Fibroblast of lung (primary cell): ENCODE data around the gene DNAJC6. TPM values are rescaled to one million over a fixed set of nuclear protein-coding genes. Genes with fewer than 3 reads are reported as not detected.

Experiments
- DNase-seq, 2 donors: peaks; one replicate each; pipeline versions ENCODE4 v3.0.0 to v3.0.0-alpha.2; 2010; ENCODE audit warnings: low read depth in 2 of 2
- H2AFZ ChIP-seq: 2 replicates; pipeline ENCODE4 v1.5.1; 2012; ENCODE audit warnings: low read length, control low read depth, inconsistent platforms
- H3K27ac ChIP-seq: 2 replicates; pipeline ENCODE4 v1.5.1; 2011; ENCODE audit warnings: low read length, control low read depth; ENCODE audit not compliant: insufficient read depth
- H3K27me3 ChIP-seq: 2 replicates; pipeline ENCODE4 v1.5.1; 2011; ENCODE audit warnings: mild to moderate bottlenecking, low read length; ENCODE audit not compliant: control insufficient read depth, insufficient read depth
- H3K36me3 ChIP-seq: 2 replicates; pipeline ENCODE4 v1.5.1; 2011; ENCODE audit warnings: low read length; ENCODE audit not compliant: control insufficient read depth, insufficient read depth
- H3K4me1 ChIP-seq: 2 replicates; pipeline ENCODE4 v1.5.1; 2011; ENCODE audit warnings: low read length; ENCODE audit not compliant: control insufficient read depth, insufficient read depth; ENCODE audit errors: extremely low read depth
- H3K4me2 ChIP-seq: 2 replicates; pipeline ENCODE4 v1.5.1; 2011; ENCODE audit warnings: low read length, control low read depth; ENCODE audit not compliant: insufficient read depth; ENCODE audit errors: extremely low read depth
- H3K4me3 ChIP-seq, 4 experiments: fragments of 200-600 bp in 1 of 4; sonication (generic) in 1 of 4; replicated peaks in 1 of 4; 2 replicates each; pipeline ENCODE4 v1.5.1; 2011 to 2016; ENCODE audit warnings: low read length in 4 of 4, low read depth in 3 of 4, mild to moderate bottlenecking in 3 of 4, control low read depth in 2 of 4, inconsistent platforms in 1 of 4, mixed read lengths in 1 of 4; ENCODE audit not compliant: insufficient read depth in 1 of 4; ENCODE audit errors: control extremely low read depth in 1 of 4
- H3K79me2 ChIP-seq: 2 replicates; pipeline ENCODE4 v1.5.1; 2012; ENCODE audit warnings: mild to moderate bottlenecking, low read length, inconsistent platforms; ENCODE audit not compliant: control insufficient read depth, insufficient read depth
- H3K9ac ChIP-seq: 2 replicates; pipeline ENCODE4 v1.5.1; 2011; ENCODE audit warnings: mild to moderate bottlenecking, low read length, control low read depth; ENCODE audit not compliant: insufficient read depth
- H3K9me3 ChIP-seq: 2 replicates; pipeline ENCODE4 v1.5.1; 2012; ENCODE audit warnings: low read depth, low read length; ENCODE audit not compliant: control insufficient read depth, insufficient read depth
- H4K20me1 ChIP-seq: 2 replicates; pipeline ENCODE4 v1.5.1; 2011; ENCODE audit warnings: low read length; ENCODE audit not compliant: control insufficient read depth, insufficient read depth; ENCODE audit errors: extremely low read depth
- EZH2 ChIP-seq: IDR thresholded peaks from 2 replicates; pipeline ENCODE4 v1.5.1; 2012; ENCODE audit warnings: low read length, control low read depth, mild to moderate bottlenecking; ENCODE audit errors: missing control alignments
- polyA plus RNA-seq, 2 donors: library from polyadenylated mRNA; depleted of rRNA in 1 of 2; stranded (reverse) in 1 of 2; unstranded in 1 of 2; fragments of >200 nt; gene quantifications; 2 replicates each; pipeline ENCODE4 v1.2.1, GENCODE V29; 2011 to 2012; ENCODE audit warnings: missing spikeins in 1 of 2
- total RNA-seq: library from RNA; depleted of rRNA; stranded (reverse); fragments of >200 nt; gene quantifications from 2 replicates; pipeline ENCODE4 v1.2.1, GENCODE V29; 2014
- TF ChIP-seq, protein P1 (sequence below), 2 donors: IDR thresholded peaks in 1 of 2; conservative IDR thresholded peaks in 1 of 2; 1 replicate in 1 of 2; 2 replicates in 1 of 2; pipeline ENCODE4 v1.5.1; 2011 to 2012; ENCODE audit warnings: low read length in 2 of 2, control low read depth in 1 of 2, inconsistent platforms in 1 of 2, low read depth in 1 of 2, mild to moderate bottlenecking in 1 of 2

Gene DNAJC6
- total and polyA plus RNA-seq, 2 donors (not counting 1 experiment from before 2014, with no cell fraction given), result 0.33 to 0.98 TPM

DNA sequence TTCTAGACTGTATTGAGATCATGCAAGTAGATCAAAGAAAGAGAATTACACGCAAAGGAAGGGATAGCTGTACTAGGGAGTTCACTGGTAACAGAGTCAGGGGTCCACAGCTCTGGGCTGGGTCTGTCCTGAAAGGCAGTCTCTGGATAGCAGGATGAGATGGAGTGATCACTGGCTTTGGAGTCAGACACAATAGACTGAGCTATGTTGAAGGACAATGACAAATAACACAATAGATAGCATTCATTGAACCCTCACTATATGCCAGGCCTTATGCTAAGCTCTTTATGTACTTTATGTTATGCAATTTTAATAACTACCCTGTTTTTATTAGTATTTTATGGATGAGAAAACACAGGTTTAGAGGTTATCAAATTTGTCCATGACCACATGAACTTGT lies 10.0 kb upstream of the DNAJC6 start:
- Histone ChIP-seq H3K79me2 (no peaks in the 10 kb centered on the region), H3K4me1 (no peaks in the 10 kb centered on the region), H2AFZ (no peak overlapping the region), H3K27me3 (no peaks in the 10 kb centered on the region), H3K4me3 (no peak overlapping the region), H3K4me2 (no peak overlapping the region), H3K9ac (no peak overlapping the region), H3K9me3 (no peaks in the 10 kb centered on the region), H3K27ac (no peak overlapping the region), H3K36me3 (no peaks in the 10 kb centered on the region), H4K20me1 (no peaks in the 10 kb centered on the region)
- no peak for TF ChIP-seq EZH2
- TF ChIP-seq, protein P1, sequence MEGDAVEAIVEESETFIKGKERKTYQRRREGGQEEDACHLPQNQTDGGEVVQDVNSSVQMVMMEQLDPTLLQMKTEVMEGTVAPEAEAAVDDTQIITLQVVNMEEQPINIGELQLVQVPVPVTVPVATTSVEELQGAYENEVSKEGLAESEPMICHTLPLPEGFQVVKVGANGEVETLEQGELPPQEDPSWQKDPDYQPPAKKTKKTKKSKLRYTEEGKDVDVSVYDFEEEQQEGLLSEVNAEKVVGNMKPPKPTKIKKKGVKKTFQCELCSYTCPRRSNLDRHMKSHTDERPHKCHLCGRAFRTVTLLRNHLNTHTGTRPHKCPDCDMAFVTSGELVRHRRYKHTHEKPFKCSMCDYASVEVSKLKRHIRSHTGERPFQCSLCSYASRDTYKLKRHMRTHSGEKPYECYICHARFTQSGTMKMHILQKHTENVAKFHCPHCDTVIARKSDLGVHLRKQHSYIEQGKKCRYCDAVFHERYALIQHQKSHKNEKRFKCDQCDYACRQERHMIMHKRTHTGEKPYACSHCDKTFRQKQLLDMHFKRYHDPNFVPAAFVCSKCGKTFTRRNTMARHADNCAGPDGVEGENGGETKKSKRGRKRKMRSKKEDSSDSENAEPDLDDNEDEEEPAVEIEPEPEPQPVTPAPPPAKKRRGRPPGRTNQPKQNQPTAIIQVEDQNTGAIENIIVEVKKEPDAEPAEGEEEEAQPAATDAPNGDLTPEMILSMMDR (conservative IDR thresholded peaks at IDR 0.05 in 1 of 2, IDR thresholded peaks at IDR 0.05 in 1 of 2; ENCODE audit: low read depth in 1 of 2, low read length in 2 of 2), result no peak
- DNase-seq, result no peak

GRCh38 chr1:65308781-65309303 lies 501 bp upstream of the DNAJC6 start:
- H3K79me2 ChIP-seq, result no peaks in the 10 kb centered on the region
- H3K27me3 ChIP-seq, result peaks cover 10% of the 10 kb centered on the region
- no peak for DNase-seq
- no peaks in the 10 kb centered on the region for H3K9me3 ChIP-seq
- H2AFZ ChIP-seq, result no peak overlapping the region
- no peaks in the 10 kb centered on the region for H4K20me1 ChIP-seq
- no peak overlapping the region for H3K4me3 ChIP-seq
- H3K27ac ChIP-seq, result no peak overlapping the region
- TF ChIP-seq EZH2, result no peak
- TF ChIP-seq, protein P1 (conservative IDR thresholded peaks at IDR 0.05 in 1 of 2, IDR thresholded peaks at IDR 0.05 in 1 of 2; ENCODE audit: low read depth in 1 of 2, low read length in 2 of 2), result no peak
- H3K9ac ChIP-seq, result no peak overlapping the region
- H3K36me3 ChIP-seq, result no peaks in the 10 kb centered on the region
- H3K4me2 ChIP-seq, result no peak overlapping the region
- no peaks in the 10 kb centered on the region for H3K4me1 ChIP-seq

DNA sequence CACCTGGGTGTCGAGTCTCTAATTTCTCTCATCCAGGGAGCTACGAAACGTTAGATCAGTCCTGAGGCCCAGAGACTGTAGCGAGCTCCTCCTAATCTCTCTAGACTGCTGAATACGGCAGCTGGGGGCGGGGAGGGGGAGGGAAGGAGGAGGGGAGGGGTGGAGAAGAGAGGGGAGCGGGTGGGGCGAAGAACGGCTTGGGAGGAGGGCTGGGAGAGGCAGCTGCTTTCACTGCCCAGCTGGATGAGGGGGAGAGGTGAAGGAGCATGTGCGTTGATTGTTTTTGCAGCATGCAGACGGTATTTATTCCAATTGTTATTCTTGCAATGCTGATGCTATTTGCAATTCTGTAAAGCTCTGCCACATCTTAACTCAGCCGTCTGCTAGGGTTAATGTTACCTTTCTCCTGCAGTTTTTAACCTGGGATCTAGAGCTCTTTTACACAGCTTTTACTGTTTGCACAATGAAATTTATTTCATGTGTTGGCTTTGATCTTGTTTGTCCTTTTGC lies 790 bp downstream of the DNAJC6 start:
- no peak overlapping the region for H2AFZ ChIP-seq
- TF ChIP-seq, protein P1 (conservative IDR thresholded peaks at IDR 0.05 in 1 of 2, IDR thresholded peaks at IDR 0.05 in 1 of 2; ENCODE audit: low read depth in 1 of 2, low read length in 2 of 2), result no peak
- no peak for TF ChIP-seq EZH2
- no peak overlapping the region for H3K27ac ChIP-seq
- H3K27me3 ChIP-seq, result peaks cover 10% of the 10 kb centered on the region
- peak overlapping the region; percentile 59 for H3K4me2 ChIP-seq
- peak overlapping the region in 2 of 4 experiments; percentile 24 to 46 for H3K4me3 ChIP-seq
- H3K9me3 ChIP-seq, result no peaks in the 10 kb centered on the region
- H3K79me2 ChIP-seq, result no peaks in the 10 kb centered on the region
- H3K4me1 ChIP-seq, result no peaks in the 10 kb centered on the region
- no peak overlapping the region for H3K9ac ChIP-seq
- DNase-seq, result peak in 1 of 2 donors; percentile 22
- no peaks in the 10 kb centered on the region for H3K36me3 ChIP-seq
- H4K20me1 ChIP-seq, result no peaks in the 10 kb centered on the region
